NCI-H2196 treated with DMSO at 0.1 percent for 48 hours (cell line): Measurements from ENCODE around the gene SBK3.

Source experiments
- DNase-seq: peaks from one replicate; lab custom pipeline; 2025; ENCODE audit not compliant: unreplicated experiment; lab: John Stamatoyannopoulos, UW

Gene SBK3

GRCh38 chr19:55491546-55492360 is 53.6 kb downstream of the SBK3 start:
- no peak for DNase-seq
